ENCODE results near the gene PXK.
"Not testable (repeated sequence)": the region's sequence is repeated elsewhere in the genome, so short reads cannot be mapped to it uniquely, and the experiment has no call there.

The PXK gene

GRCh38 chr3:58335652-58335947 lies 2.9 kb downstream of the PXK start:
- no peak for DNase-seq (ENCODE audit: low read depth)
- no peak for TF ChIP-seq CTCF (IDR thresholded peaks at IDR 0.05; ENCODE audit: low read depth, low read length, missing control alignments)
- H3K4me3 ChIP-seq (ENCODE audit: low read depth, low read length), result no peak overlapping the region
- in situ Hi-C loops (cut with HindIII; ENCODE audit: low sequenced_read_pairs), result loop anchor here (5.0 kb wide), 1 partner anchor 42 kb away; no protein-coding TSS in a partner anchor

GRCh38 chr3:58336135-58336882 lies 3.6 kb downstream of the PXK start:
- no peak overlapping the region for H3K4me3 ChIP-seq (ENCODE audit: low read depth, low read length)
- in situ Hi-C loops (cut with HindIII; ENCODE audit: low sequenced_read_pairs), result loop anchor here (5.0 kb wide), 1 partner anchor 41 kb away; no protein-coding TSS in a partner anchor
- no peak for TF ChIP-seq CTCF (IDR thresholded peaks at IDR 0.05; ENCODE audit: low read depth, low read length, missing control alignments)
- DNase-seq (ENCODE audit: low read depth), result peak; percentile 42

GRCh38 chr3:58337190-58337589 lies 4.5 kb downstream of the PXK start:
- TF ChIP-seq CTCF (IDR thresholded peaks at IDR 0.05; ENCODE audit: low read depth, low read length, missing control alignments), result no peak
- in situ Hi-C loops (cut with HindIII; ENCODE audit: low sequenced_read_pairs), result loop anchor here (5.0 kb wide), 1 partner anchor 40 kb away; no protein-coding TSS in a partner anchor
- DNase-seq (ENCODE audit: low read depth), result no peak
- H3K4me3 ChIP-seq (ENCODE audit: low read depth, low read length), result no peak overlapping the region

- in situ Hi-C loops (cut with HindIII; ENCODE audit: low sequenced_read_pairs), result loop anchor here (5.0 kb wide), 1 partner anchor 38 kb away; no protein-coding TSS in a partner anchor
- H3K4me3 ChIP-seq (ENCODE audit: low read depth, low read length); DNase-seq (ENCODE audit: low read depth): not testable (repeated sequence)
These were observed 6.5 kb downstream of the PXK start for GRCh38 chr3:58339146-58339545.

GRCh38 chr3:58340594-58341244 lies 8.0 kb downstream of the PXK start:
- TF ChIP-seq CTCF (IDR thresholded peaks at IDR 0.05; ENCODE audit: low read depth, low read length, missing control alignments), result no peak
- no peak overlapping the region for H3K4me3 ChIP-seq (ENCODE audit: low read depth, low read length)
- in situ Hi-C loops (cut with HindIII; ENCODE audit: low sequenced_read_pairs), result no loop called here
- no peak for DNase-seq (ENCODE audit: low read depth)

GRCh38 chr3:58341376-58341775 lies 8.7 kb downstream of the PXK start:
- no peak overlapping the region for H3K4me3 ChIP-seq (ENCODE audit: low read depth, low read length)
- in situ Hi-C loops (cut with HindIII; ENCODE audit: low sequenced_read_pairs), result no loop called here
- no peak for TF ChIP-seq CTCF (IDR thresholded peaks at IDR 0.05; ENCODE audit: low read depth, low read length, missing control alignments)
- no peak for DNase-seq (ENCODE audit: low read depth)

GRCh38 chr3:58342676-58343075 lies 10.0 kb downstream of the PXK start:
- no peak for TF ChIP-seq CTCF (IDR thresholded peaks at IDR 0.05; ENCODE audit: low read depth, low read length, missing control alignments)
- in situ Hi-C loops (cut with HindIII; ENCODE audit: low sequenced_read_pairs), result no loop called here

More at GRCh38 chr3:58342676-58343075, 10.0 kb downstream of the PXK start:
- DNase-seq (ENCODE audit: low read depth), result no peak
- no peak overlapping the region for H3K4me3 ChIP-seq (ENCODE audit: low read depth, low read length)

Data from astrocyte of the cerebellum (primary cell).